HG03159 (cell line): ENCODE results near the gene PRKD1.
A peak's percentile ranks its signal among the peaks of the same experiment; 100 is the strongest.
"Not testable (repeated sequence)": the region's sequence is repeated elsewhere in the genome, so short reads cannot be mapped to it uniquely, and the experiment has no call there.

Experiments used
- ATAC-seq: cut with Tn5 transposase; IDR thresholded peaks from one replicate; pipeline ENCODE4 v1.9.1; 2021; ENCODE audit warnings: mild to moderate bottlenecking, moderate library complexity; ENCODE audit not compliant: unreplicated experiment

PRKD1 gene

DNA sequence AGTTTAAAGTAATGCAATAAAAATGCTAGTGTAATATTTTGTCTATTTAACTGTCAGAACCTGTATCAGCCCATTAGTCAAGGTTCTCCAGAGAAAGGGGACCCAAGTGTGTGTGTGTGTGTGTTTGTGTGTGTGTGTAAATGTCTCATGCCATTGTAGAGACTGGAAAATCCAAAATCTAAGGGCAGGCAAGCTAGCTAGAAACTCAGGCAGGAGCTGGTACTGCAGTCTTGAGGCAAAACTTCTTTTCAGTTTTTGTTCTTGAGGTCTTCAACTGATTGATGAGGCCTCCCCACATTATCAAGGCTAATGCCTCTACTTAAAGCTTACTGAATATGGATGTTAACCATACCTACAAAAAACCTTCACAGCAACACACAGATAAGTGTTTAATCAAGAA, 126.7 kb downstream of the PRKD1 start:
- no peak for ATAC-seq

- ATAC-seq: peak; percentile 57
Observed at GRCh38 chr14:29799464-29800095, 128.1 kb downstream of the PRKD1 start.

- no peak for ATAC-seq
Observed at GRCh38 chr14:29798811-29799210, 128.8 kb downstream of the PRKD1 start.

DNA sequence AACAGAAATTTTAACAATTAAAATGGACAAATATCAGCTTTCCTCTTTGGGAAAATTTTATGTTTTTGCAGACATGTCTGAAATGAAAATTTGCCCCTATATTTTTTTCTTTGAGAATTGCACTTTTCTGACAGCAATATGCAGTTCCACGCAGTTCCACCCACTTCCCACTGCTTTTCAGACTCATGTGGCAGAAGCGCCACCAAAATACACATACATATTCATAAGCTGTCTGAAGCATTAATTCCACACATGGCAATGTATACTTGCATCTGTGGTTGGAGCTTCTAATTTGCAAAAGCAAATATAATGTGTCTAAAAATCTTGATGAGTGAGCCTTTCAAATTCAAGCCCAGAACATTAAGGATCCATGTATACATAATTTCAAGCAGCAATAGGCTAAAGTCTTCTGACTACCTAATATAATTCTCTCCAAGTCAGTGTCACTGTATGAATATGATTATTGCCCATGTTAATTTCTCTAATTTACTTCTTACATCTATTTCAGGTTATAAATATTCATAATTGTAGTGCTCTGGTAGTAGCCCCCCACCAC, 129.5 kb downstream of the PRKD1 start:
- no peak for ATAC-seq

DNA sequence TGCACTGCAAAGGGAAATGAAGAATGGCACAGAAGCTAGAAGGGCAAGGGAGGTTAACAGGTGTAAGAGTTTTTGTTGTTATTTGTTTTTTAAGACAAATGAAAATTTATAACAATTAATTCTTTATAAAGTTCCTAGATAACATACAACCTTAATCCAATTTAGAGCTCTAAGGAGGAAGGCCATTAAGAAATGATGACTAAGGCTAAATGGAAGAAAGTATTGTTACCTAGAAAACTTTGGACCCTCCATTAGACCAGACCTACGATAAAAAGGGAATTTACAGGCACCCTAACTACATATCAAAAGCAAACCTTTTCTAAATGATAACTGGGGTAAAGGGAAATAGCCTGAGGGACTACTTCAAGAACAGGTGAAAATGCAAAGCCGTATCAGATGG, 130.8 kb downstream of the PRKD1 start:
- no peak for ATAC-seq

- no peak for ATAC-seq
Observed at GRCh38 chr14:29789475-29789874, 138.2 kb downstream of the PRKD1 start.

DNA sequence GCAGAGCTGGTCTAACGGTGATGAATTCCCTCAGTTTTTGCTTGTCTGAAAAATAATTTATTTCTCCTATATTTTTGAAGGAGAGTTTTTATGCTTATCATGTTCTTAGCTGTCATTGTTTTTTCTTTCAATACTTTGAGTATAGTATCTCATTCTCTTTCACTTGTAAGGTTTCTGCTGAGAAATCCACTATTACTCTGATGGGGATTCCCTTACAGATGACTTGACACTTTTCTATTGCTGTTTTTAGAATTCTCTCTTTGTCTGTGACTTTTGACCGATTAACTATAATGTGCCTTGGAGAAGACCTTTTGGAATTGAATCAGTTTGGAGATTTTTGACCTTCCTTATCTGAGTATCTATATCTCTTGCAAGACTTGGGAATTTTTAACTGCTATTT, 139.6 kb downstream of the PRKD1 start:
- ATAC-seq: no peak

DNA sequence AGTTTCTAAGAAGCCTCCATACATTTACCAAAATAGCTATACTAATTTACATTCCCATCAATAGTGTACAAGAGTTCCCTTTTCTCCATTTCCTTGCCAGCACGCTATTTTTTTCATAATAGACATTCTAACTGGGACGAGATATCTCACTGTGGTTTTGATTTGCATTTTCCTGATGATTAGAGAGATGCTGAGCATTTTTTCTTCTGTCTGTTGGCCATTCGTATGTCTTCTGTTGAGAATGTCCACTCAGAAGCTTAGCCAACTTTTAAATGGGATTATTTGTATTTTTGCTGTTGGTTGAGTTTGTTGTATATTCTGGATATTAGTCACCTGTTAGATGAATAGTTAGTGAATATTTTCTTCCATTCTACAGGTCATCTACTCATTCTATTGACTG, 144.1 kb downstream of the PRKD1 start:
- ATAC-seq: no peak

- ATAC-seq: no peak
Observed at GRCh38 chr14:29782041-29782440, 145.6 kb downstream of the PRKD1 start.

DNA sequence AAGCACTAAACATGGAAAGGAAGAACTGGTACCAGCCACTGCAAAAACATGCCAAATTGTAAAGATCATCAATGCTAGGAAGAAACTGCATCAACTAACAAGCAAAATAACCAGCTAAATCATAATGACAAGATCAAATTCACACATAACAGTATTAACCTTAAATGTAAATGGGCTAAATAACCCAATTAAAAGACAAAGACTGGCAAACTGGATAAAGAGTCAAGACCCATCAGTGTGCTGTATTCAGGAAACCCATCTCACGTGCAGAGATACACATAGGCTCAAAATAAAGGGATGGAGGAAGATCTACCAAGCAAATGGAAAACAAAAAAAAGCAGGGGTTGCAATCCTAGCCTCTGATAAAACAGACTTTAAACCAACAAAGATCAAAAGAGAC, 150.5 kb downstream of the PRKD1 start:
- not testable (repeated sequence) for ATAC-seq

DNA sequence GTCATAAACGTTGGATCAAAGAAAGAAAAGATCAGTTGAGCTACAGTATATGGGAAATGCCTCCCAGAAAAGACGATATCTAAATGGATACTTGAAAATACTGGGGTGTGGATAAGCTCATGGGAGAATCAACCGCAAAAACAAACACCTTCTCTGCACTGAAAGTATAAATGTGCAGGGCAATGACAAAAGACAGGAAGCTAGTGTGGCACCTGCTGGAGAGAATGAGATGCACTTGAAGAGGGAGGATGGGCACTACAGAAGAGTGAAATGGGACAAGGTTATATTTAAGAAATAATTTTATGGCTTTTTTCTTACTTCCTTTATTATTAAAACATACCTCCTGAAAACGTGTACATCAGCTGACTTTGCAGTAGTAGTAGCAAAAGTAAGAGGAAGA, 153.7 kb downstream of the PRKD1 start:
- no peak for ATAC-seq

DNA sequence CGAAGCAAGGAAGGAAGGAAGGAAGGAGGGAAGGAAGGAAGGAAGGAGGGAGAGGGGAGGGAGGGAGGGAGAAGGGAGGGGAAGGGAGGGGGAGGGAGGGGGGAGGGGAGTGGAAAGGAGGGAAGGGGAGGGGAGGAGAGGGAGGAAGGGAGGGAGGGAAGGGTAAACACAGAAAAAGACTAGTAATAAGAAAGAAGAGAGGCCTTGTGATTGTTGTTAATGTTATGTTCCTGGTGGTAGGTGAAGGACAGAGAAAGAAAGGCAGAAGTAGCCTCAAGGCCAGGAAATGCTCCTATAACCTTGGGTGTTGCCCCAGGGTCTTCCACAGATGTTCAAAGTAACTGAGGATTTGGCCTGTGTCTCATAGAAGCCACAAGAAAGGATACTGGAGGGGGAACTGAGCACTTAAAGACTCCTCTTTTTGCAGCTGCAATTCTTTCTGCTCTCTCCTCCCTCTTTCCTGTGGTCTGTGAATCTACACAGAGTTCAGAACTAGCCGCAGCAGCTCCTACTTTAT, 164.2 kb downstream of the PRKD1 start:
- ATAC-seq: no peak

GRCh38 chr14:29759521-29760340, 167.9 kb downstream of the PRKD1 start:
- peak; percentile 81 for ATAC-seq

DNA sequence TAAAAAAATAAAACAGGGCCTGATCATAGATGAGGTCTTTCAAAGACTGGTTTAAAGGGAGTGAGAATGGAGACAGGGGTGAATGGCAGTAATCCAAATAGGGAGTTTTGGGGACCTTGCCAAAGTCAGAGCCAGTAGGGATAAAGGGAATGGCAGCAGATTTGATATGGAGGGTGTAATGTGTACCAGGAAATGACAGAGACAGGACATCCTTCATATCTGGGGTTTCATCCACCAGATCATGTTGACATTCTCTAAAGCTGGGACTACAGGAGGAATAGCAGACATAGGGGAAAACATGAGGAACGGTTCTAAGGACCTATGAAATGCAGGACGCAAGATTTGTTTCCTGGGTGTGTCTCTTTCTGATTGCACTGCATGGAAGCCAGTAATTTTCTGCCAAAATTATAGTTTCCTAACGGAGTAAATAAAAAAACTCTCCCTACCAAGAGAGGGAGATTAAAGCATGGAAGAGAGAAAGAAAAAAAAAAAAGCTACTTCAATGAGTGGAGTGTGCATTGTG, 169.9 kb downstream of the PRKD1 start:
- ATAC-seq: no peak

DNA sequence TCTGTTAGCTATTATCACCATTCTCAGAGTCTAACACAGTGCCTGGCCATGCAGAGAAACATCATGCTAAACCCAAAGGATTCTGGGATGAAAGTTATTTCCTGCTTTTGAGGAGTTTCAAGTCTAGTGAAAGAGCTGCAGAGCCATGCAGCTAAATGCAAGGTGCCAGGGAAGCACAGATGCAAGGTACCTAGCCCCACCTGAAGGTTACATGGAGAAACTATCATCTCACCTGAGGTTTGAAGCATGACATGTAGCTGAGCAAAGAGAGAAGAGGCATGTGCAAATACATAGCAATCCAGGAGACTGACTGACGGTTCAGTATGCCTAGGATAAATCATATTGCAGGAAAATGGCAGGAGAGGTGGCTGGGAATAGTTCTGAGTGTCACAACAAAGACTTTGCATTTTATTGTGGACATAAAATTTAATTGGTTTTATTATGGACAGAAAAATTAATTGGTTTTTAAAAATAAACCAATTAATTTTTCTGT, 170.4 kb downstream of the PRKD1 start:
- ATAC-seq: no peak

- ATAC-seq: no peak
Observed at GRCh38 chr14:29756019-29756385, 171.6 kb downstream of the PRKD1 start.

GRCh38 chr14:29755311-29756018, 172.2 kb downstream of the PRKD1 start:
- no peak for ATAC-seq

GRCh38 chr14:29754134-29754533, 173.5 kb downstream of the PRKD1 start:
- ATAC-seq: no peak

DNA sequence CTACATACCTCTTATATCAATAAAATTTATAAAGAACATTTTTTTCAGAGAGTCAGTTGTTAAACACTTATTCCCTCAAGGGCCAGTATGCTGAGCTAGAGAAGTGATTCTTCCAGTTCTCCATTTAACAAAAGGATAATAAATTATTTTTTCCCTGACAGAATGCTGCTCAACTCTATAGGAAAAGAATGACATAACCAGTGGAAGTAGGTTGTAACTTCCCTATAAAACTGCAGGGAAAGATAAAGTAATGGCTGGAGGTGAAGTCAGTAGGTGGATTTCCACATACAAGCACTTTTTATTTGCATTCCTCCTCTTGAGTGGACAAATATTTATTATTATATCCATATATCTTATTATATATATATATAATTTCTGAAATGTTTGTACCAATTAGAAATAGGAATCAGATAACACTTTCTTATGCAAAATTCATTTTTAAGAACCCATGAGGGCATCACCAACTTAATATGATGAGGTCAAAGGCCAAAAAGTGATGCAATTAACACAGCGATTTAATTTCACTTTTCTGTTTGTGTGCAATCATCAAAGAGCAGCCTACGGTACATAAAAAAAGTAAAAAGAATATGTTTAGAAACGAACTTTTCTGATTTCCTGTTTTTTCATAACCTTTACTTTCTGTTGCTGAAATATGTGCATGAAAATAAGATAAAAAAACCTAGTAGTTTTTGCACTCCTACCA, 175.3 kb downstream of the PRKD1 start:
- no peak for ATAC-seq

GRCh38 chr14:29749829-29750228, 177.8 kb downstream of the PRKD1 start:
- no peak for ATAC-seq
